Central memory CD4-positive, alpha-beta T cell (primary cell): ENCODE data around the gene LDHD.
A peak's percentile ranks its signal among the peaks of the same experiment; 100 is the strongest.
"Not testable (repeated sequence)": the region's sequence is repeated elsewhere in the genome, so short reads cannot be mapped to it uniquely, and the experiment has no call there.

Source experiments
- DNase-seq: peaks from one replicate; pipeline ENCODE4 v3.0.0; 2022
- total RNA-seq, 3 experiments: gene quantifications; one replicate each; lab custom pipeline; 2026; lab: John Stamatoyannopoulos, UW

The LDHD gene
- total RNA-seq = 0 to 0.05 (median 0.04) reads per million in 3 experiments

DNA sequence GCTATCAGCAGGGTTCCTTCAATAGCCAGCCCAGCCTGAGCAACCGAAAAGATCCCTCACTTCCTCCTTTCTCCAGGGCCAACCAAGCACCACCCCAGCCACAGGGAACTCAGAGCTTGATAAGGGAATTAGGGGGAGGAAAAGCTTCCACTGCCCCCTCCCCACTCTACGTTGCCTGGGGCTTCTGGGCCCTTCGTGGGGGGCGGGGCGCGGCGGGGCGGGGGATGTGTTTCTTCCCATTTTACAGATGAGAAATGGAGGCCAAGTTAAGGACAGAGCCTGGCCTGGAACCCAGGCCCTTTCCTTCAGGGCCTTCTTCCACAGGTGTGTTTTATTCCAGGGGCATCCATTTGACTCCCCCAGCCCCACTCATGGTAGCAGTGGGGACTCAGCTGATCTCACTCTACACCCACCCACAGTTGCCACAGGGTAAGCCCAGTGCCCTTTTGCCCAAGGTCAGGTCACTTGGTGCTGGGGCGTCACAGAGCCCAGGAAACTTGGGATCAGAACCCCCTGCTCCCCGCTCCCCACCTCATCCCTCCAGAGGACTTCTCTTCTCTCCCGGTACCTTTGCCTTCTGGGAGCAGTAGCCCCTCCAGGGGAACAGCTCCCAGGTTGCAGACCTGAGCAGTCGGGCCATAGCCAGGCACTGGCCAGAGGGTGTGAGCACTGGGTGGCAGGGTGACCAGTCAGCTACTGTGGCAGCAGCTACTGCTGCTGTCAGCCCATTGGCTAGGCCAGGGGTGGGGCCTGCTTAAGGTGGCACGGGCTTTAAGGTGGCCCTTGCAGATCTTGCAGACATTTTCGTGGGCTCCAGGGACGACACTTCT, at the start of gene LDHD:
Gene LDHD (minus strand): TSS at position 700 of the 830 bp plus-strand sequence. CDS start 60 bp downstream, at position 640.
- no peak for DNase-seq

DNA sequence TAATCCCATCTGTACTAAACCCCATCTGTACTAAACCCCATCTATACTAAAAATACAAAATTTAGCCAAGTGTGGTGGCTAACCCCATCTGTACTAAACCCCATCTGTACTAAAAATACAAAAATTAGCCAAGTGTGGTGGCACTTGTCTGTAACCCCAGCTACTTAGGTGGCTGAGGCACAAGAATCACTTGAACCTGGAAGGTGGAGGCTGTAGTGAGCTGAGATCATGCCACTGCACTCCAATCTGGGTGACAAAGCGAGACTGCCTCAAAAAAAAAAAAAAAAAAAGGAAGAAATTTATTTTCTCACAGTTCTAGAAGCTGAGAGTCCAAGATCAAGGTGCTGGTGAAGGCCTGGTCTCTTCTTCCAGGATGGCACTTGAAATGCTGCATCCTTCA, 43.8 kb upstream of the LDHD start:
- DNase-seq = no peak

DNA sequence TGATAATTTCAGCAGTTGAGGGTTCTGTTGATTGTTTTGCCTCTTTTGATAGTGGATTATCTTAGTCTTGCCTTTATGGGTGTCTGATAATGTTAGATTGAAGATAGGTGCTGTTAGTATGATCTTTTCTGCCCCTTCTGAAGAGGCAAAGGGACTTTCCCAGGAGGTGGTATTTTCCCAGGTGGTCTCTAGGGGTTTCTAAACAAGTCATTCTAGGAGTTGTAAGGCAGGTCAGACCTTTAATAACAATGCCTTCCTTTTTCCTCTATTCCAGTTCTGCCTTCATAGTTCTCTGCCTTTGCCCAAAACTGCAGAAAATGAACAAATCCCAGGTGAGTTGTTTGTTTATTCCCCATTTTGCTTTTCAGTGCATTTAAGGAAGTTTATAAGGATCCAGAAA, 36.1 kb upstream of the LDHD start:
- no peak for DNase-seq

DNA sequence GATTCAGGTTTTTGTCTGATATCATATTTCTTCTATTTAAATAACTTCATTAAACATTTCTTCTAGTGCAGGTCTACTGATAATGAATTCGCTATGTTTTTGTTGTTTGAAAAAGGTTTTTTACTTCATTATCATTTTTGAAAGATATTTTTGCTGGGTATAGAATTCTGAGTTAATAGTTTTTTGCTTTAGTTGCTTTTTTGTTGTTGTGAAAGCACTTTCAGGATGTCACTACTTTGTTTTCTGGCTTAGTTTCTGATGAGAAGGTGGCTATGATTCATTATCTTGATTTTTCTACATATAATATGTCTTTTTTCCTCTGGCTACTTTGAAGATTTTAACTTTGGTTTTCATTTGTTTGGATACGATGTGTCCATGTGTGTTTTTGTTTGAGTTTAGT, 35.2 kb upstream of the LDHD start:
- no peak for DNase-seq

DNA sequence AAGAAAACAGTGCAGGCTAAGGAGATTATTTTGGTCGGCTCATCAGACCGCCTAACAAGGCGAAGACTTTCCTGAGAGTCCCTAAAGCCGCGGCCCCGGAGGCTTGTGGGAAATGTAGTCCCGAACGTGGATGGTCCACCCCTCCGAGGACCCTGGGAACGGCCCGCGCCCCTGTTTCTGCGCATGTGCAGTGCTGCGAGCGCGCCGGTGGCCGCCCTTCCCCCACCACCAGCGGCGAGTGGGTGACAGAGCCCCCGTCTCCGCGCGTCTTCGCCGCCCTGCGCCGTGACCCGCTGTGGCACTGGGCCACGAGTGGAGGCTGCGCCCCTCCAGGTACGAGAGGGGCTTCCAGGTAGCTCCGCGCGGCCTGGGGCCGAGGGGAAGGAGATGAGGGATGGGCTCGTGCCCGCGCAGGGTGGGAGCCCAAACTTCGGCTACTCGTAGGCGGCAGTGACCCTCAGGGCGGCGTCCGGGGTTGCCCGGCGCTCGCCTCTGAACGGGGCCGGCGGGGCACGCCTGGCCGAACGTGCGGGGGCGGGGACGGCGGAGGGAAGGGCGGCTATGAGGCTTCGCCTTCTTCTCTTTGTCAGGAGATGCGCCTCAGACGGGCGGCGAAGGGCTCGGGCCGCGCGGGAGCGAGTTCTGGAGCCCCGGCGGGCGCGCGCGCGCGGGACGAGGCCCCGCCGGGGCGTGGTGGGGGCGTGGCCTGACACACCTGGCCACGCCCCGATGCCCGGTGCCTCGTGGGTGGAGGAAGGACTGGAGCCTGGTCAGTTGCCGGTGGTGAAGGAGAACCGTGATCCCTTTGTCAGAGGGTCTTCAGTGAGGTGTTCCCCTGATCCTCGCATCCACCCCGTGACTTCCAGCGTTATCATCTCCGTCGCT, 32.0 kb upstream of the LDHD start, which contains the start of gene ZFP1:
Gene ZFP1 (plus strand): TSS at position 214 of the 885 bp plus-strand sequence. CDS start 4,428 bp downstream, outside the sequence.
- peak; percentile 92 for DNase-seq

DNA sequence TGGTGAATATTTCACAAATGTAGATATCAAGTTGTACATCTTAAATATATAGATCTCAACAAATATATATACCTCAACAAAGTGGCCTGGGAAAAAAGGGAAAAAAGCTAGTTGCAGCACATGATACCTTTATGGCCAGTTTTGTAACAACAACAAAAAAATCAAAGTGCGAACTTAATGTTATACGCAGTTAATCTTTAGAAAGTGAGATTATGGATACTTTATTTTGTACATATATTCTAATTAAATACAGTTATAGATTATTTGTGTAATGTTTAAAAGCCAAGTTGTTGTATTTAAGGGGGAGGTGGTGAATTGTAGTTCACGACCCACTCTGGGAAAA, 31.4 kb upstream of the LDHD start:
- DNase-seq = no peak

DNA sequence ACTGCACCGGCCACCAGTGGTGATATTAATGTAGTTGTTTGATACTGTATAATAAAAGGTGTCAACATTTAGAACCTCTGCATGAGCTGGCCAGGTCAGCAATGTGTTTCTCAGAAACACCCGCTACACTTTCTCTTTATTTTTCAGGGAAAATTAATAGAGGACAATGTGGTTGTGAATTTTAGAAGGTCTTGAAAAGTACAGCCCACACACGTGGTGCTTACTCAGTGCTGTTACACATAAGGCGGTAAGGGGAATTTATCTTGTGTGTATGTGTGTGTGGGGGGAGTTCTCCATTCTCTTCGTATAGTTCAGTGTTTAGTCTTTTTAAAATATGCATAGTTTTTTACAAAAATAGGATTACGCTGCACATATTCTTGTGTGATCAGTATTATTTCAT, 27.4 kb upstream of the LDHD start:
- DNase-seq = no peak

DNA sequence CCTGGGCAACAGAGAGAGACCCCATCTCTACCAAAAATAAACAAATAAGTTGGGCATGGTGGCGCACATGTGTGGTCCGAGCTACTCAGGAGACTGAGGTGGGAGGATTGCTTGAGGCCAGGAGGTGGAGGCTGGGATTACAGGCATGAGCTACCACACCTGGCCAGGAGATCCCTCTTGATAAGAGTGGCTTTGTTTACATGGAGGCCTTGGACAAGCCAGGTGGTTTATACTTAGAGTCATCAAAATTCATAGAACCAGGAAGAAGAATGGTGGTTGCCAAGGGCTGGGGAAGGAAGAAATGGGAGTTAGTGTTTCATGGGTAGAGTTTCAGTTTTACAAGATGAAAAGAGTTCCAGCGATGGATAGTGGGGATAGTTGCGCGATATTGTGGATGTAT, 22.9 kb upstream of the LDHD start:
- no peak for DNase-seq

DNA sequence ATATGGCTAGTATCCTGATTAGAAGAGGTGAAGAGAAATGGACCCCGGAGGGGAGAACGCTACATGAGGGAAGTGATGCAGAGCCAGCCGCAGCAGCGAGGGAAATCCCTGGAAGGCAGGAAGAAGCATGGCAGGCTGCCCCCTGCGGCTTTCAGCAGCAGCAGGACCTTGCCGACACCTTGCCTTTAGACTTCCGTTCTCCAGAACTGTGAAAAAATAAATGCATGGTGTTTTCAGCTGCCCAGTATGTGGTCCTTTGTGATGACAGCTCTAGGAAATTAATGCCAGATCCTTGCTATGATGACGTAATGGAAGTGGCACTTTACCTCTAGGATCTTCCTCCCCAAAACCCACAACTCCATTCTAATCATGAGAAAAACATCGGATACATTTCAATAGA, 22.1 kb upstream of the LDHD start:
- no peak for DNase-seq

DNA sequence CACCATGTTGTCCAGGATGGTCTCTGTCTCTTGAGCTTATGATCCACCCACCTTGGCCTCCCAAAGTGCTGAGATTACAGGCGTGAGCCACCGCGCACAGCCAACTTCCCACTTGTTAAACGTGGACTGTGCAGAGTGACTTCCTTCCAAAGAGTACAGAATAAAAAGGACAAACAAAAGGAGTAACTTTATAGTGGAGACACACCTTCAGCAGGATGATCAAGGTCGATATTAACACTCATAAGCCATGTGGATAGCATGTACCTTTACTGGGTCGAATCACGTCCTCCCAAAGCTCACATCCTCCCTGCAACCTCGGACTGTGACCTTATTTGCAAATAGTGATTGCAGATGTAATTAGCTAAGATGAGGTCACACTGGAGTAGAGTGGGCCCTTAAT, 21.7 kb upstream of the LDHD start:
- no peak for DNase-seq

DNA sequence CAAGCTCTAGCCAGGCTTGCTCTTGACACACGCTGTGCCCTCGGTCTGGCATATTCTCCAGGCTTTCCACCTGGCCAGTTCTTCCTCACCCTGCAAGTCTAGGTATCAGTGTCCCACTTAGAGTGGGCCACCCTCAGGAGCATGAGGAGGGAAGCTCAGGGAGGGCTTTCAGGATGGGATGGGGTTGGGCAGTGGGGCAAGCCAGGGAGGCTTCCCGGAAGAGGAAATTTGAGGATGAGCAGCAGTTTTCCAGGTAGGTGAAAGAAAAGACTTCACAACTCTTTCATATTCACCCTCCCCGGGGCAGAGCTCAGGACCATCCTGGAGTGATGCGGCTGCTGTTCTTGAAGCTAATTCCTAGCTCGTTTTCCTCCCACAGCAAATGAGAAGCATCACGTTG, 14.5 kb upstream of the LDHD start:
- DNase-seq = no peak

DNA sequence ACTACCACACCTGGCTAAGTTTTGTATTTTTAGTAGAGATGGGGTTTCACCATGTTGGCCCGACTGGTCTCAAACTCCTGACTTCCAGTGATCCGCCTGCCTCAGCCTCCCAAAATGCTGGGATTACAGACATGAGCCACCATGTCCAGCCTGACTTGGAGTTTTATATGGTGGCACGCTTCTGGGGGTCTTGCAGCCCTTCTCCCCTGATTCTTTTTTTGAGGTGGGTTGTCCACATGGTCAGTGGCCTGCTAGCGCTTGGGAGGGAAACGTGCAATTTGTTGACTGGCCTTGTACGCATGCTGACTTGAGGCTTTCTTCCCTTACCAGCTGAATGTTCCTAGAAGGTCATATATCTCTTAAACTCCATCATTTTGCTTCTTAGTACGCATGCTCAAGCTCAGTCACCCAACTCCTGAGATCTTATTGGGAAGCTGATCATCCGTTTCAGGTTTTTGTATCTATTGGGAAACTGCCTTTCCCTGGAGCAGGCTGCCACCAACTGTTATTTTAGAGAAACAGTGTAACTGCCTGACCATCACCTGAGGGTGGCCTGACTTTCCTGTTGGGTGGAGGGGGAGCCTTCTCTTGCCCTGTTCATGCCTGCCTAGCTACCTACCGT, 13.7 kb upstream of the LDHD start:
- DNase-seq = no peak

DNA sequence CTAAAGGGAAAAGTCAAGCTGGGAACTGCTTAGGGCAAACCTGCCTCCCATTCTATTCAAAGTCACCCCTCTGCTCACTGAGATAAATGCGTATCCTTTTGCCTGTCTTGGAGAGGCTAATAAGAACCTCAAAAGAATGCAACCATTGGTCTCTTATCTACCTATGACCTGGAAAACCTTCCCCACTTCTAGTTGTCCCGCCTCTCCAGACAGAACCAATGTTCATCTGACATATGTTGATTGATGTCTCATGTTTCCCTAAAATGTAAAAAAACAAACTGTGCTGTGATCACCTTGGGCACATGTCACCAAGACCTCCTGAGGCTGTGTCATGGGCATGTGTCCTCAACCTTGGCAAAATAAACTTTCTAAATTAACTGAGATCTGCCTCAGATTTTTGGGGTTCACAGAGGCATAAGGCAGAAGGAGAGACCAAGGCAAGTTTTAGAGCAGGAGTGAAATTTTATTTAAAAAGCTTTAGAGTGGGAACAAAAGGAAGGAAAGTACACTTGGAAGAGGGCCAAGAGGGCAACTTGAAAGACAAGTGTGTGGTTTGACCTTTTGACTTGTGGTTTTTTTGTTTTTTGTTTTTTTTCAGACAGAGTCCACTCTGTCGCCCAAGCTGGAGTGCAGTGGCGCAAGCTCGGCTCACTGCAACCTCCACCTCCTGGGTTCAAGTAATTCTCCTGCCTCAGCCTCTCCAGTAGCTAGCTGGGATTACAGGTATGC, 13.0 kb upstream of the LDHD start:
- DNase-seq = not testable (repeated sequence)

DNA sequence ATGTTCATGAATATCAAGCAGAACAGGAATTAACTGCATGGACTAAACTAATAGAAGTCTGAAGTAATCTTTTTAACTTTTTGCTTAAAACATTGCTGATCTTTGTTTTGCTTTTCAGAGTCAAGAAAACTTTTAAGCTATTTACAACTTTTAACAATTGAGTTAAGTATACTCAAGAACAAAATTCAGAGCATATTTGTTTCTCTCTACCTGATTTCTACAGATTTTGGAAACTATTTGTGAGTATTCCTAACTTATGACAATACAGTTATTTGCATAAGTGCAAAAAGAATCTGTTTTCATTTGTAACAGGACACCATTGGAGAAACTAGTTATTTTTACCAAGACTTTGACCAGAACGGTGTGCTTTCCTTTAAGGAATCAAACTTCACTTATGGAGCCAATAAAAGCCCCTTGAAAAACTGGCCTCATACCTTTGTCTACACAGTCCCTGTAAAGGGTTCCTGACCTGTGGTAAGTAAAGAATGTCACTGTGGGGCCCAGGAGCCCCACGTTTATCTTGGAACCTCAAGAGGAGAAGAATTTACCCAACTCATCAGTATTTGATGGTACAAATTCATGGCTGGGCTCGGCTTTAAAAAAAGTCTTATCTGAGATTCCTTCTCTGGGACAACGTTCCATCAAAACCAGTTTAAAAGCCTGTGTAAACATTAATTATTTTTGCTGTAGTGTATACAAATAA, 11.3 kb upstream of the LDHD start:
- no peak for DNase-seq

DNA sequence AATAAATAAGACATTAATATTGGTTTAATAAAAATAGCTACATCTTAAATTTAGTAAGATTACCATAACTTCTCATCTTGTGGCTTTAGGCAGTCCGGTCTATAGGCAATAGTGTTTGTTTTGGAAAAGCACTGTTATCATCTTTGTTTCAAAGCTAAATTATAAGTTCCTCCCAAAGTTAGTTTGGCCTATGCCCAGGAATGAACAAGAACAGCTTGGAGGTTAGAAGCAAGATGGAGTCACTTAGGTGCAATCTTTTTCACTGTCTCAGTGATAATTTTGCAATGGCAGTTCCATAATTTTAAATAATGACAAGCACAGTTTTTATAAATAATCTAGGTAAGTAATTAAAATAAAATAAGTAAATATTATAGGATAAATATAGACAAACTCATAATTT, 6.0 kb upstream of the LDHD start:
- no peak for DNase-seq

DNA sequence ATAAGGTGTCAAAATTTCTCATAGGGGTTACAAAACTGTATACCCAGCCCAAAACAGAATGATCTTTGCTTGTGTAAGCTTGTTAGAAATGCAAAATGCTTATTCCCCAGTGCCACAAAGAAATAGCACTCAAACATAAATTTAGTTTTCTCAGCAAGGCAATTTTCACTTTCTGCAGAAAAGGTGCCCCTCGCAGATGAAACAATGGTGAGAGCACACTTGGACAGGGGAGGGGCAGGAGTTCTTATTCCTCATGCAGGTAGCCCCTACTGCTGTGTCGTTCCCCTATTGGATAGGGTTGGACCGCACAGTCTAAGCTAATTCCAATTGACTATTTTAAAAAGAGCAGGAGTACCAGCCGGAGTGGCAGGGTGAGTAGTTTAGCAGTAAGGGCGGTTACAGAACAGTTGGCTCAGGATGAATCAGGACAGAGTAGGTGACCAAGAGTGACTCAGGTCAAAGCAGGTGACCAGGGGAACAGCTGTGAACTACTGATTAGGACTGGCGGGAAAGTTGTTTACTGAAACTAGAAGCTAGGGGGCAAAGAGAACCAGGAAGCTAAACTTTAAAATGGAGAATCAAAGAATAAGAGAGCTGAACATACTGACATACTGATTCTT, 5.5 kb upstream of the LDHD start:
- no peak for DNase-seq

DNA sequence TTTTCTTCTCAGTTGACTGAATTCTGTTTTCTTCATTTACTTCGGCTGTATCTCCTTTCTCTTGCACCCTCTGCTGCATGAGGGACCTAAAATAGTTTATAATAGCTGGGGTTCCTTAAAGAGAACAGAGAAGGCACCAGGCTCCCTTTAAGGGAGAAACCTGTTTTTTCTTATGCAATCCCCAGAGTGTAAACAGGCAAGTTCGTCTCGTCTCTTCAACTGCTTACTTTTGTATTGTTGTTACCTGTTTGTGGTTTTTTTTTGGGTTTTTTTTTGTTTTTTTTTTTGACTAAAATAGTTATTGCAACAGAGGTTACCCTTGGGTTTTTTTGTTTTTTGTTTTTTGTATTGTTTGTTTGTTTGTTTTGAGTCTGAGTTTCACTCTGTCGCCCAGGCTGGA, 3.7 kb upstream of the LDHD start:
- no peak for DNase-seq

DNA sequence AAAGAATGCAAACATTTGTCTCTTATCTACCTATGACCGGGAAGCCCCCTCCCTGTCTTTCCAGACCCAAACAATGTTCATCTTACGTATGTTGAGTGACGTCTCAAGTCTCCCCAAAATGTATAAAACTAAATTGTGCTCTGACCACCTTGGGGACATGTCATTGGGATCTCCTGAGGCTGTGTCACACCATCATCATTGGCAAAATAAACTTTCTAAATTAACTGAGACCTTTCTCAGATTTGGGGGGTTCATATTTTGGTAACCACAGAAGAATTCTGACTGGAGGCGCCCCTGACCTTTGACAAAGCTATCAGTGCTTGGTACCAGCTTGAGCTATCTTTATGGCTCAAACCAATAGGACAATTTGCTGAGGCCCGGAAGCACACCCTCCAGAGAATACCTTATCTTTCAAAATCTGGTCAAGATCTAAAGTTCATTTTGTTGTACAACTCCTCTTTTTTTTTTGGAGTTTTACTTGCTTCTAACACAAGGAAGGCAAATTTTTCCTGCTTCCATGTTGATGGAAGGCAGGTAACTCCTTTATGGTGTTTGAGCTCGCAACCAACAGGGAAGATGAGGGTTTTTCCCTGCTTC, 2.5 kb upstream of the LDHD start:
- no peak for DNase-seq

DNA sequence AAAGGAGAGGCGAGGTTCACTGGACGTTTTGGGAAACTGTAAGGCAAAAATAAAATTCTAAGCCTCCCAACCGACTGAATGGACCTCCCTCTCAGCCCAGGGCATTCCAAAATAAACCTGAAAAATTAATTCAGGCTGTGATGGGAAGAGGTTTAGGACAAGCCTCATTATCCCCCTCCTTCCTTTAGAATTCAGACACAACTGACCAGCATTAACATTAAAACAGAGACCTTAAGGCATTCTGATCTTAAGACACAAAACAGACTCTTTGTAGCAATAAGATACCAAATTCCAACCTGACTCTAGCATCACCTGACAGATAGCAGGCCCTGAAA, 298 bp upstream of the LDHD start:
- no peak for DNase-seq

DNA sequence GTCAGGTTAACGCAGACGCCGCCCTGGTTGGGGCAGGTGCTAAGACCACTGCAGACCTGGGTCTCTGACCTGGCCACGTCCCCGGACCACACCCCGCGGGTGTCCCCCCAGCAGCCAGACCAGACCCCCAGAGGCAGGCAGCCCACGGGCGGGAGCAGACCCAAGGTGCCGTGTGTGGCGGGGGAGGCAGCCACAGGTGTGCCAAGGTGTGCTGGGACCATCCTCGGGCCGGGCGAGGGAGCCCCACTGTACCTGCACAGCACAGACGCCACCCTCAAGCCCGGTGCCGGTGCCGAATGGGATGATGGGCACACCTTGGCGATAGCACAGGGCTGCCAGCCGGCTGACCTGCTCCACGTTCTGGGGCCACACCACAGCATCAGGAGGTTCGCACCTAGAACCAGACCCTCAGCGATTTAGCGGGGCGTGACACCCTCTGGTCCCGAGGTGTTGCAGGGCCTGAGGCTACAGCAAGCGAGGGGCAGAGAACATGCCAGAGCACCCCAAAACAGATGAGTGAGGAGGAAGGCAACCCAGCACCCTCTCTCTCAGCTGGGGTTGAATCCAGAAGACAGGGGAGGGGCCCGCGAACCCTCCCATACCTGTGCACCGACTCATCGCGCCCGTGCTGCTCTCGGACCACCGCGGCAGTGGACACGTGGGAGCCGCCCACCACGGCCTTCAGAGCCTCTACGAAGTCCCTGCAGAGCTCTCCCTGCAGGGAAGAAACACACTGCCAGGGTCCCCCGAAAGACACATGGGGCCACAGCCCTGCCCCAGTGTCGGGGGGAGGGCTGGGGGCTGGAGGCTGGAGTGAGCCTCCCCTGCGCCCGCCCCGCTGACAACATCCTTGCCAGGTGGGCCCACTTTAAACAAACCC, 1.4 kb downstream of the LDHD start:
- no peak for DNase-seq
